DMS 273 treated with DMSO at 0.1 percent for 48 hours (cell line): Measurements from ENCODE around the gene TPCN1.

Experiments
- DNase-seq: peaks from one replicate; lab custom pipeline; 2025; lab: John Stamatoyannopoulos, UW

Gene TPCN1

DNA sequence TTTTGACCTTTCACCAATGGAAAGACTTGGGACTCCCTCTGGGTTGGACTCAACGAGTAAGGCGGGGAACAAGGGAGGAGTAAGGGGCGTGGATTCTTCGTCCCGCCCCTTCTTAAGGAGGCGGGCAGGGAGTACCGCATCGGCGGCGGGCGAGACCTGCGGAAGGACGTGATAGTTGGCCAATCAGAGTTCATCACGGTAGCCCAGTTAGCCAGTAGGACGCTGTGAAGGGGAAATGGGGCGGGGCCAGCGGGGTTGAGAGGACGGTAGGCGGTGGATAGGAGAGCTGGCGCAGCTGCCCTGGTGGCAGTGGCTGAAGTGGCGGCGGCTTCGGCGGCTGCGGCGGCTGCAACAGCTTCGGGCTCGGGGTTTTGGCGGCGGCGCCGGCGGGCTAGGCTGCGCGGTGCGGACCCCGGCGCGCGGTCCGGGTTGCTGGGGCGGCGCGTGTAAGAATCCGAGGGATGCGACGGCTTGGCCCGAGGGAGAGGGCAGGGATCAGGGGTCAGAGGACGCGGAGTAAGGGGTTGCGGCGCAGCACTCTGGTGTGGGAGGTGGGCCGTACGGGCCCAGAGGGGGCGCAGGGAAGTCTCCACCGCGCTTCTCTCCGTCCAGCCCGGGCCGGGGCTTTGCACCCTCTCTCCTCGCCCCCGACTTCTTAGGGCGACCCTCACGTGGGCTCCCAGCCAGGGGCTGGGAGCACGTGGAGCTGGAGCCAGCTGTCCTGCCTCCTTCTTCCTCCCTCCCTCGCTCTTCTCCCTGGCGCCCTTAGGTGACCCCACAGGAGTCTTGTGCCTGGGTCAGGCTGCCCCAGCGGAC, at the start of gene TPCN1:
TPCN1 (plus strand) TSS at position 284 of the 816 bp plus-strand sequence. CDS start 5,389 bp downstream, outside the sequence.
- peak; percentile 96 for DNase-seq

- no peak for DNase-seq
Observed at GRCh38 chr12:113171543-113171942, 49.7 kb upstream of the TPCN1 start.

DNA sequence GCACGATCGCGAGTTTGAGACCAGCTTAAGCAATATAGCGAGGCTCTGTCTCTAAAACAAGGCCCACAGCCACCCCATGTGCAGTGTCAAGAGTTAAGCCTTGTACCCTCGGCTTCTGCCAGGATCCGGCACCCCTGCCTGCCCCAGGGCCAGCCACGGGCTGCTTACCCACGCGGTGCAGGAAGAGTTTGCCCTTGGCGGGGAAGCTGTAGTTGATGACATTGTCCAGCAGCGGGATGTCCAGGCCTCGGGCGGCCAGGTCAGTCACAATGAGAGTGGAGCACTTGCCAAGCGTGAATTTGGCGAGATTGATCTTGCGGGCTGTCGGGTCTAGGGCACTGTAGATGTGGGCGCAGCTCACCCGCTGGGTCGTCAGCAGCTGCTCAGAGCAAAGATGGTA, 49.1 kb upstream of the TPCN1 start:
- no peak for DNase-seq

DNA sequence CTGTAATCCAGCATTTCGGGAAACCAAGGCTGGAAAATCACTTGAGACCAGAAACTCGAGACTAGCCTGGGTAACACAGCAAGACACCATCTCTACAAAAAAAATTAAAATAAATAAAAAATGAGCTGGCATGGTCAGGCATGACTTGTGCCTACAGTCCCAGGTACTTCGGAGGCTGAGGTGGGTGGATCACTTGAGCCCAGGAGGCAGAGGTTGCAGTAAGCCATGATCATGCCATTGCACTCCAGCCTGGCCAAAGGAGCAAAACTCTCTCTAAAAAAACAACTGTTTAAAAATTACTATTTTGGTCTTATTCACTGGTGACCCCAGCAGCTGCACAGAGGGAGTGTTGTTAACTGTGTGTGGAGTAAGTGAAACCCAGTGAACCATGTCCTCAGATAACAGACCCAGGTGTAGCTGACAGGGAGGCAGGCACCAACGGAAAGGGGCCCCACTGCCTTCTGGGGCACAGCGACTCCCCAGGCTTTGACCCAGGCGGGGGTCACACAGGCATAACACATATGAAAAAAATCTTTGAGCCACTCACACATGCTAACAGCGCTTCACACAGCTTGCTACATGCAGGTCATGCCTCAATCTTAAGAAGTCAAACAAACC, 48.1 kb upstream of the TPCN1 start:
- DNase-seq, result no peak

- DNase-seq, result no peak
Observed at GRCh38 chr12:113174461-113175384, 46.5 kb upstream of the TPCN1 start.

DNA sequence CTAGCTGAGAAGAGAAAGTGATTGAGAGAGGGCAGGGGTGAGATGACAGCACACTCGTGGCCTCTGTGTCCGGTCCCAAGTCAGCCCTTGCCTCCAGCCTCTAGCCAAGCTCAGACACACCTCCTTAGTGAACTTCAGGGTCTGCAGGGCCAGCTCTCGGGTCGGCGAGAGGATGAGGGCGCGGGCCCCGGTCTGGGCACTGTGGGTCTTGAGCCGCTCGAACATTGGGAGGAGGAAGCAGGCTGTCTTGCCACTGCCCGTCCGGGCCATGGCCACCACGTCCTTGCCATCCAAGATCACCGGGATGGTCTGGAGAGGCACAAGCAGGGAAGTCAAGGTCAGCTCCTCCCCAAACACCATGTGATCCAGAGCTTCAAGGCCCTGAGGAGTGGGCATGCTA, 42.2 kb upstream of the TPCN1 start:
- no peak for DNase-seq

- no peak for DNase-seq
Observed at GRCh38 chr12:113180333-113180732, 40.9 kb upstream of the TPCN1 start.

- DNase-seq, result no peak
Observed at GRCh38 chr12:113181975-113182374, 39.3 kb upstream of the TPCN1 start.

- DNase-seq, result no peak
Observed at GRCh38 chr12:113183030-113183589, 38.2 kb upstream of the TPCN1 start.

DNA sequence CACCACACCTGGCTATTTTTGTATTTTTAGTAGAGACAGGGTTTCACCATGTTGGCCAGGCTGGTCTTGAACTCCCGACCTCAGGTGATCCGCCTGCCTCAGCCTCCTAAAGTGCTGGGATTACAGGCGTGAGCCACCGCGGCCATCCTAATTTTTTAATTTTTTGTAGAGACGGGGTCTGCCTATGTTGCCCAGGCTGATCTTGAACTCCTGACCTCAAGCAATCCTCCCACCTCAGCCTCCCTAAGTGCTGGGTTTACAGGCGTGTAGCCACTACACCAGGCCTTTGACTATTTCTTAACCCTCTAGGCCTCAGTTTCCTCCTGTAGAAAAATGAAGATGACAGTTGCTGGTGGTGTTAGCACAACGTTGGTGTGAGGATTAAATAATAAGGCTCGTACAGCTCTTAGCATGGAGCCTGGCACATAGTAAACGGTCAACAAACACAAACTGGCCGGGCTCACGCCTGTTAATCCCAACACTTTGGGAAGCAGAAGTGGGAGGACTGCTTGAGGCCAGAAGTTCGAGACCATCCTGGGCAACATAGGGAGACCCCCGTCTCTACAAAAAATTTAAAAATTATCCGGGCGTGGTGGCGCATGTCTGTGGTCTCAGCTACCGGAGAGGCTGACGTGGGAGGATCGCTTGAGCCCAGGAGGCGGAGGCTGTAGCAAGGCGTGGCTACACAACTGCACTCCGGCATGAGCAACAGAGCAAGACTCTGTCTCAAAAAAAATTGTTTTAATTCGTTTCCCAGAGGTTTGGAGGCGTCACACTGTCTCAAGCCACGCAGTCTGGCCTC, 37.0 kb upstream of the TPCN1 start:
- no peak for DNase-seq

DNA sequence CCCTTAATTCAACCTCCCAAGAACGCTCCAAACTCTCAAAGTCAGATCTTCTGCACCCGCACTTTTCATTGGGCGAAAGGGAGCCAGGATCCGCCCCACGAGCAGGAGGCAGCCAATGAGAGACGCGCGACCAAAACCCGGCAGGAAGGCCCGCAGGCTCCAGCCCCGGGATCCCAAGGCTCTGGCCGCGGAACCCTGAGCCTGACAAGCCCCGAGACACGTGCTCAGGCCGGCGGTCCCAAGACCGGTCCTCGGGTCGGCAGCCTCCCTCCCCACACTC, 36.4 kb upstream of the TPCN1 start:
- peak; percentile 50 for DNase-seq

GRCh38 chr12:113185180-113186032, 35.9 kb upstream of the TPCN1 start, which contains the start of the genes DDX54 and RITA1:
TSS of gene DDX54 (minus strand) at chr12:113185478. CDS start at chr12:113185451, 27 bp downstream.
TSS of gene RITA1 (plus strand) at chr12:113185721. CDS start at chr12:113186747, 1,026 bp downstream.
- DNase-seq, result peak; percentile 43

GRCh38 chr12:113186033-113186365, 35.3 kb upstream of the TPCN1 start:
- no peak for DNase-seq

DNA sequence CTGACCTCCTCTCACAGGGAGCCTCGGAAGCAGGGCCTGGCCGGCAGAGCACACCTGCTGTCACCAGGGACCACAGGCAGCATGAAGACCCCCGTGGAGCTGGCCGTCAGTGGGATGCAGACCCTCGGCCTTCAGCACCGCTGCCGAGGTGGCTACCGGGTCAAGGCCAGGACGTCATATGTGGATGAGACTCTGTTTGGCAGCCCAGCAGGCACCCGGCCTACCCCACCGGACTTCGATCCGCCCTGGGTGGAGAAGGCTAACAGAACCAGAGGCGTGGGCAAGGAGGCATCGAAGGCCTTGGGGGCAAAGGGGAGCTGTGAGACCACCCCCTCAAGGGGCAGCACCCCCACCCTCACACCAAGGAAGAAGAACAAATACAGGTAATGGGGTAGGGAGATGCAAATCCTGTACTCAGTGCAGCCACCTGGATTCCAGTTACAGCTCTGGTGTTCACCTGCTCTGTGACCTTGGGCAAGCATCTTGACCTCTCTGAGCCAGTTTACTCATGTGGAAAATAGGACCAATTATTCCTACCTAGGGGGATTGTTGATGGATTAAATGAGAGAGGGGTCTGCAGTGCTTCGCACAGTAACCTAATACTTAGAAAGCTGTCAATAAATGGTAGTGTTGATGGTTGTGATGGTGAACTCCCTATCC, 34.5 kb upstream of the TPCN1 start:
- DNase-seq, result no peak

- DNase-seq, result no peak
Observed at GRCh38 chr12:113189361-113189760, 31.9 kb upstream of the TPCN1 start.

DNA sequence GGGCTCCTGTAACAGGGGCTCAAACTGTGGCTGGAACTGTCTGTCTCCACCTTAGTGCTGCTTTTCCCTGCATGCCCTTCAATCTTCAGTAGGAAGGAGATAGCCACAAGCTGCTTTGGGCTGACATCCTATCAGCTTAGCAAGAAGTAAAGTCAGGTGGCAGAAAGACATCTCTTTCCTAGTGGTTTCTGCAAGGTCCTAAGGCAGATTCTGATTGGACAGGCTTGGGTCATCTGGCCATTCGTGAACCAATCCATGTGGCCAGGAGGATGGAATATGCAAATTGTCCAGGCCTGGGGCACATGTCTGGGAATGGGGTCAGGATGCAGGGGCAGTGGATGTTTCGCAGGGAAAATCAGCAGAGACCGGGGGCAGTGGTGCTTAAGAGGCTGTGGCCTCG, 30.5 kb upstream of the TPCN1 start:
- DNase-seq, result no peak

- no peak for DNase-seq
Observed at GRCh38 chr12:113191227-113191626, 30.0 kb upstream of the TPCN1 start.

- no peak for DNase-seq
Observed at GRCh38 chr12:113194971-113195391, 26.3 kb upstream of the TPCN1 start.

DNA sequence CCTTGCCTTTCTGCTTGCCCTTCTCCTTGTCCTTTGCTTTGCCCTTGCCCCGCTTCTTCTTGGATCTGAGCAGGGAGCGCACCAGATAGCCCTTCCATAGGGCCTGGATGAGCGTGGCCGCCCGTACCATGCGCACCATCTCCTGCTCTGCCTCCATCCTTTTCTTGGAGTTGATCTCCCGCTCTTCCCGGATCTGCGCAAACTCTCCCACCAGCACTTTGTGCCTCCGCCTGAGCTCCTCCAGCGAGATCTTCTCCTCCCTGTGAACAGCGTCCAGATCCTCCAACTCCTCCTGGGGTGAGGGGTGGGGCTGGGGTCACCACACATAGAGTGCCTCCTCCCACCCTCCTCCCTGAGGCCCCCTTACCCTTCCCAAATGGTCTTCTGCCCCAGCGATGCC, 25.7 kb upstream of the TPCN1 start:
- no peak for DNase-seq

DNA sequence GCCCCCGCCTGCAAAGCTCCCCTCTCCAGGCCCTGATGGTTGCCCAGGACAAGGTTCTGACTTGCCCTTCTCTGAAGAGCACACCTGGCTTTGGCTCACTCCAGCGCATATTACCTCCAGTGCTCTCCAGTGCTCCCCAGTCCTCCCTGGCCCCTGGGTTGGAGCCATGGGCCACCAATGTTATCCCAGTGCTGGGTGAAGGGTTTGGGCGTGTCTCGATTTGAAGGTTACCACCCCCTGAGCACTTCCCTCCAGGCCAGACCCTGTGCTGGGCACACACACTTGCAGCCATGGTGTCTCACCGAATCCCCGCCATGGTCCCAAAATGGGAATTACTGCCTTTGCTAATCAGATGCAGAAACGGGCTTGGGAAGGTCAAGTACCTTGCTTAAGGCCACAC, 24.7 kb upstream of the TPCN1 start:
- no peak for DNase-seq
